HG03520 (cell line): ENCODE data around the gene GMEB2.
"Not testable (repeated sequence)": the region's sequence is repeated elsewhere in the genome, so short reads cannot be mapped to it uniquely, and the experiment has no call there.

ENCODE experiments used
- ATAC-seq: cut with Tn5 transposase; IDR thresholded peaks from one replicate; pipeline ENCODE4 v1.9.1; 2021; ENCODE audit warnings: mild to moderate bottlenecking, moderate library complexity; ENCODE audit not compliant: unreplicated experiment

Gene GMEB2, protein sequence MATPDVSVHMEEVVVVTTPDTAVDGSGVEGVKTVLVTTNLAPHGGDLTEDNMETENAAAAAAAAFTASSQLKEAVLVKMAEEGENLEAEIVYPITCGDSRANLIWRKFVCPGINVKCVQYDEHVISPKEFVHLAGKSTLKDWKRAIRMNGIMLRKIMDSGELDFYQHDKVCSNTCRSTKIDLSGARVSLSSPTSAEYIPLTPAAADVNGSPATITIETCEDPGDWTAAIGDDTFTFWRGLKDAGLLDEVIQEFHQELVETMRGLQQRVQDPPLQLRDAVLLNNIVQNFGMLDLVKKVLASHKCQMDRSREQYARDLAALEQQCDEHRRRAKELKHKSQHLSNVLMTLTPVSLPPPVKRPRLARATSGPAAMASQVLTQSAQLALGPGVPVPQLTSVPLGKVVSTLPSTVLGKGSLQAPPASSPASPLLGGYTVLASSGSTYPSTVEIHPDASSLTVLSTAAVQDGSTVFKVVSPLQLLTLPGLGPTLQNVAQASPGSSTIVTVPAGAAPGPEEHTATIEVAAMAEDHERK

DNA sequence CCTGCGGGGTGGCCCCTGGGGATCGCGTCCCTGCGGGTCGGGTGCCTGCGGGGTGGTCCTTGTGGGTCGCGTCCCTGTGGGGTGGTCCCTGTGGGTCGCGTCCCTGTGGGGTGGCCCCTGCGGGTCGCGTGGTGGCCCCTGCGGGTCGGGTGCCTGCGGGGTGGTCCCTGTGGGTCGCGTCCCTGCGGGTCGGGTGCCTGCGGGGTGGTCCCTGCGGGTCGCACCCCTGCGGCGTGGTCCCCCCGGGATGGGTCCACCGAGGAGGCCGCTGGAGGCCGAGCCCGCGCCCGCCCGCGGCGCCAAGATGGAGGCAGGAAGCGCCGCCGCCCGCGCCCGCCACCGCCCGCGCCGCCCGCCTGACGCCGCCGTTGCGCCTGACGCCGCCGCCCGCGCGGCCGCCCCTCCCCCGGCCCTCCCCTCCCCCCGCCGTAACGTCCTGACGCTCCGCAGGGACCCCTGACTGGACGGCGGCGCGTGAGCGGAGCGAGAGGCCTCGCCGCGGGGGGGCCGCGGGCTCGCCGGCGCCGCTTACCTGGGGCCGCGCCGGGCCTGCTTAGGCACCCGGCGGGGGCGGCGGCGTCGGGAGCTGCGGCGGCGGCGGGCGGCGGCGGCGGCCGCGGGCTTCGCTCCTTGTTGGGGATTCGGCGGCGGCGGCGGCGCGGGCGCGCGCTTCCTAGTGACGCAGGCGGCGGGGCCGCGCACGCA lies at the start of gene GMEB2:
GMEB2 (minus strand) TSS at position 678 of the 705 bp plus-strand sequence. CDS start 7,704 bp downstream, outside the sequence.
- ATAC-seq, result peak; percentile 30

DNA sequence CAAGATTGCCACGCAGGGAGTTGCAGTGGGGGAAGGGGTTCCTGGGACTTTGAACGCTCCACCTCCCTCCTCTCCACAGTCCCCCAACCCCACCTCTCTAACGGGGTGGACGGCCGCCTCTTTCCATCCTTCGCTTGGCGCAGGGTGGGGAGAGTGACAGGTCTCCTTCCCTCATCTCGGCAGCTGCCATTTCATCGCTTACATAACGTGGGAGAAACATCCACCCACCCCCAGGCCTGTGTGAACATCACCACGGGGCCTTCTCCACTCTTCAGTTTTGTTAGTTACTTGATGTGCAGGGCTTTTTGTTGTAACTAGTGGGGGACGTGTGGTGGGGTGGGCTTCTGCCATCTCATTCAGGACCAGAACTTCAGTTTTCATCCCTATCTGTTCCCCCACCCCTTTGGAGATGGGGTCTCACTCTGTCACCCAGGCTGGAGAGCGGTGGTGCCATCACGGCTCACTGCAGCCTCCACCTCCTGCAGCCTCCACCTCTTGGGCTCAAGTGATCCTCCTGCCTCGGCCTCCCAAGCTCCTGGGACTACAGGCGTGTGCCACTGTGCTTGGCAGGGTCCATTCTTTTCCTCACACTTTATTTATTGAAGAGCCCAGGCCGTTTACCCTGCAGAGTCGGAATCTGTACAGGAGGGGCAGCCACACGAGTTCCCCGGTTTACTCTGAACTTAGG lies 48.9 kb upstream of the GMEB2 start:
- ATAC-seq, result no peak

DNA sequence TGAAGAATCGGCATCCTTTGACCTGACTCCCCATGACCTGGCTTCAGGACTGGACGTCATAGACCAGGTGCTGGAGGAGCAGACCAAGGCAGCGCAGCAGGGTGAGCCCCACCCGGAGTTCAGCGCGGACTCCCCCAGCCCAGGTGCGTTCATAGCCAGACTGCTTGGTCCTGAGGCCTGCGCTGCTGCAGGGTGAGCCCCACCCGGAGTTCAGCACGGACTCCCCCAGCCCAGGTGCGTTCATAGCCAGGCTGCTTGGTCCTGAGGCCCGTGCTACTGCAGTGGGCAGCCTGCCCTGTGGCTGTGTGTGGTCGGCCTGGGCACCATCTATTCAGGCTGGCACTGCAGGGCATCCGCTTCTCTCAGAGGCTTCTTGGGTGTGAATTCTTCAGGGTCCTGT lies 47.0 kb upstream of the GMEB2 start:
- no peak for ATAC-seq

DNA sequence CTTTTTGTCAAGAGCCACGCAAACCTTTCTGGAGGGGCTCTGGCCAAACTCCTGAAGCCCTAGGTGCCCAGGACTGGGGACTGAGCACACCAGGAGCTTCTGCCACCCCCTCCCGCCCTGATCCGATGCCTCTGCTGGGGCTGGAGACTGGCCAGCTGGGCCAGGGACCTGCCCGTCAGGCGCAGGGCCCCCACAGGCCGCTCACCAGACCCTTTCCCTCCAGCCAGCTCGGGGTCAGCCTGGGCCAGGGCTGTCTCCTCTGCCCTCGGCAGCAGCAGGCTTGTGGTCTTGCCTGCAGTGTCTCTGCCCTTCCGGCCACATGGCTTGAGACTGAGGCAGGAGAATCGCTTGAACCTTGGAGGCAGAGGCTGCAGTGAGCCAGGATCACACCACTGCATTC lies 45.8 kb upstream of the GMEB2 start:
- no peak for ATAC-seq

DNA sequence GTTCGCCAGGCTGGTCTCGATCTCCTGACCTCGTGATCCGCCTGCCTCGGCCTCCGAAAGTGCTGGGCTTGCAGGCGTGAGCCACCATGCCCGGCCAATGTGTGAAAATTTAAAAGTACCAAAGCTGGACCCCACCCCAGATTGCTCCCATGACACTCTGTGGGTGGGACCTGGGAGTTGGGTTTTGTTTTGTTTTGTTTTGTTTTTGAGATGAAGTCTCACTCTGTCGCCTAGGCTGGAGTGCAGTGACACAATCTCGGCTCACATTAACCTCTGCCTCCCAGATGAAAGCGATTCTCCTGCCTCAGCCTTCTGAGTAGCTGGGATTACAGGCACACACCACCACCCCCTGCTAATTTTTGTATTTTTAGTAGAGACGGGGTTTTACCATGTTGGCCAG lies 44.8 kb upstream of the GMEB2 start:
- not testable (repeated sequence) for ATAC-seq

DNA sequence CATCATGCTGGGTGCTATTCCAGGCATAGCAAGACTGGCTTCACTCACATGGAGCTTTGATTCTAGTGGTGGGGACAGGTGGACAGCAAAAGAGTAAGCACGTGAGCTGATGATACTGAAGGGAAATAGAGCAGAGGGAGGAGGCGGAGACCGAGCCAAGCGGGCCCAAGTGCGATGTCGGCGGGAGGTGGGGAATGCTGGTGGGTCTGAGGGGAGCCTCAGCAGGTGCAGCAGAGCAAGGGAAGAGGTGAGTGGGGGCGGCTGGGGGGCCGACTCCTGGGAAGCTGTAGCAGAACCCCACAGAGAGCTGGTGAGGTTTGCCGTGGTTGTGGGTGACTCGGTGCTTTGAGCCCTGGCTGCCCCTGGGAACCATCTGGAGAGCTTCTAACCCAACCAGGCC lies 41.5 kb upstream of the GMEB2 start:
- no peak for ATAC-seq

DNA sequence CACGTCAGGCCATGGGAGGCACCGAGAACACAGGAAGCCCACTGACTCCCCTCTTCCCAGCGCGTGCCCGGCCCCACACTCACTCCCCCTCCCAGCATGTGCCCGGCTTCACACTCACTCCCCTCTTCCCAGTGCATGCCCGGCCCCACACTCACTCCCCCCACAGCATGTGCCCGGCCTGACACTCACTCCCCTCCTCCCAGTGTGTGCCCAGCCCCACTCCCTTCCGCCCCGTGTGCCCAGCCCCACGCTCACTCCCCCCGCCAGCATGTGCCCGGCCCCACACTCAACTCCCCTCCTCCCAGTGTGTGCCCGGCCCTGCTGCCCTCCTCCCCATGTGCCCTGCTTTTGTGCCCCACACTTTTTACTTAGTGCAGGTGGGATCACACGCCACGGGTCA lies 41.0 kb upstream of the GMEB2 start:
- ATAC-seq, result no peak

DNA sequence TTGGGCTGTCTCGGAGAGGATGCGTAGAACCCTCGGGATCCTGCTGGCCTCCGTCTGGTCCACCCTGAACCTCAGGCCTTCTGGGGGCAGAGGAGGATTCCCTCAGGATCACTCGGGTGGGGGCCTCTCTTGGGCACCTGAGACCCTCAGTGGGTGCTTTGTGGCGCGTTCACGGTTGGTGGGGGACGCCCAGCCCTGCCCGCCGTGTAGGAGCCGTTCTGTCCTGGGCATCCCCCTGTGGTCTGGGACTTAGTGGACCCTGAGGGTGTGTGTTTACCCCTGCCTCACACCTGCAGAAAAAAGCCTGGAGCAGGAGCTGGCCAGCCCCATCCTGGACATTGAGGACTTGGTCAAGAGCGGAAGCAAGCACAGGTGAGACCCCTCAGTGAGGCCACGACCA lies 38.8 kb upstream of the GMEB2 start:
- no peak for ATAC-seq

DNA sequence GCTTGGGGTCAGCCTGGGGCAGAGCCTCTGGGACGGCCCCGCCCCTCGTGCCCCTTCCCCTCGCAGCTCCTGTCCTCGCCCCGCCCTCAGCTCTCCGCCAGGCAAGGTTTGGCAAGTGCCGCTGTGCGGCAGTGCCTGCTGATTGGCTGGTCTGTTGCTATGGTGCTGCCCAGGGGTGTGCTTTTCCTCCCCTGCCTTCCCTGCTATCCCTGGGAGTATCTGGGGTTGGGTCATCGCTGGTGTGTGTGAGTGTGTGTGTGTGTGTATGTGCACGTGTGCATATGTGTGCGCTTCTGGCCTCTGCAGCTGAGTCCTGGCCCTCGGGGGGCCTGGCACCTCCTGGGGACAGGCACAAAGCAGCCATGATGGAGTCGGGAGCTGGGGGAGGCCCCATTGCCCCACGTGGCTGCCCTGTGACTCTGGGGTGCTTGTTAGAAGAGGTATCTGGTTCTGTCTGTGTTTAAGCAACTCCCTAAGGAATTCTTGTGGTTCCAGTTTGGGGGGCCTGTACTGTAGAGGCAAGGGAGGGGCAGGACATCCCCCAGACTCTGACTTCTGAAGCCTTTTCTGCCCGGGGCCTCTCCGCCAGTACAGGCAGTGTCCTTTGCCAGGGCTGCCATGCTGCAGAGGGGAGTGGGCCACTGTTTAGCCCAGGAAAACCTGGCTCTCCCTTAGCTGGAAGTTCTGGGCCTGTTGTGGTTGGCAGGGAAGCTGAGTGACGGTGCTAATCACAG lies 38.1 kb upstream of the GMEB2 start:
- ATAC-seq, result no peak

DNA sequence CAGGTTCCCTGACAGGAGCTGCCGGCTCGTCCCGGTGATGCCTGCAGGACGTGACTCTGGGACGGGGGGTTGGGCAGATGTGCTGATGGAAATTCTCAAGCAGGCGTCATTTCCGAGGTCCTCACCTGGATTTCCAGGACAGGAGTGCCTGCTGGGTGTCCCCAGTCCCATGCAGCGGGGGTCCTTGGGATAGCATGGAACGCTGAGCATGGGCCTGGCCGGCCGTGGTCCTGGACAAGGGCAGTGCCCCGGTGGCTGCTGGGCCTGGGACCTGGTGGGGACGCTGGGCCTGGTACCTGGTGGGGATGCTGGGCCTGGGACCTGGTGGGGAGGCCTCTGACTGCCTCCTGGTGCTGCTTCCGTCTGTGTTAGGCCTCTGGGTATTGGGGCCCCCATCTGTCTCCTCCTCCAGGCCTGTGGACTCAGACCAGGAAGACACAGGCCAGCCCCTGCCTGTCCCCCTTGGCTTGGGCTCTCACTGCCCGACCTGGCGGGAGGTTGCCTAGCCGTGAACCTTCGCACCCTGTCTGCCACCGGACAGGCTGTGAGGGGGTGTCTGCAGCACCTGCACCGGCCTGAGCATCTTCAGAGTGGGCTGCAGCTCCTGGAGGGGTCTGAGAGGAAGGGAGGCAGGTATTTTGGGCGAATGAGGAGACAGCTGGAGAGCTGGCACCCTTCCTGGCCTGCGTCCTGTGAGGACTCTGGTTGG lies 37.4 kb upstream of the GMEB2 start:
- no peak for ATAC-seq

DNA sequence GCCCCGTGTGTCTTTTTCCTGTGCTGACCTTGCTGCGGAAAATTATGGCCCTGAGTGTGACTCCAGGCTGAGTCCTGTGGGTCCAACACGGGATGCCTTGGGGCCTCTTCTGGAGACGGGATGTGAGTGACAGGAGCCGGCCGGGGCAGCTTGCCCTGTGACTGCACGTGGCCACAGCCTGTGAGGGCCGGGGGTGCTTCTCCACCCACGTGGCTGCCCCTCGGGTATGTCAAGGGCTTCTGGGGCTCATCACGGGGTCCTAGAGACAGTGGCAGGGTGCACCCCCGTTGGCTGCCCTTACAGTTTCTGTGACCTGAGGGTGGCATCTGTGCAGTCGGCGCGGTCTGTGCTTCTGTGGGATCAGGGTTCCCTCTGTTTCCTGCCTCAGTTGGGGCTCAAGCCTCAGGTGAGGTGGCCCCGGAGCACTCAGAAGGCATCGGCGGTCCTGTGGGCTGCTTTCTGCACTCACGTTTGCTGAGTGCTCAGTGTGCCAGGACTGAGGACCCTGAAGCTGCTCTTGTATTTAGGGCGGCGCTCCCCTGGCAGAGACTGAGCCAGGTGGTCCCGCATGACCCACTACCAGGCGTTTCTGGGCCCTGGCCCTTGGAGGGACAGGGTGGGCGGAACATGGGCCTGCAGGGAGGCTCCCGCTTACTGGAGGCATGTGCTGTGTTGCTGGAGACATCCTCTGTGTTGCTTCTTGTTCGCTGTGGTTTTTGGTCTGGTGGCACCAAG lies 36.6 kb upstream of the GMEB2 start:
- no peak for ATAC-seq

DNA sequence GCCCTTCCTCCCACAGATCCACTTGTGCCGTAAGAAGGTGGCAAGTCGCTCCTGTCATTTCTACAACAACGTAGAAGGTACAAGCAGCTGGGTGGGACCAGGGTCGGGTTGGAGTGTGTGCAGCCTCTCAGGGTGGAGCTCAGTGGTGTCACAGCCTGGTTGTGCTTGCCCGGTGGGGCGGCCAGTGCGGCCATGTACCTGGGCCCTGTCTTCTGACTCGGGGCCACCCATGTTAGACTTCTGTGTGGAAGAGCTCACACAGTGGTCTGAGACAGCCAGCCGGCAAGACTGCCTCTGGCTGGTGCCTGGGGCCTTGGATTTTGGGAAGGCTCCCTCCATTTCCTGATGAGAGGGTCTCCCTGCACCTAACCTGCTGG lies 35.9 kb upstream of the GMEB2 start:
- no peak for ATAC-seq

DNA sequence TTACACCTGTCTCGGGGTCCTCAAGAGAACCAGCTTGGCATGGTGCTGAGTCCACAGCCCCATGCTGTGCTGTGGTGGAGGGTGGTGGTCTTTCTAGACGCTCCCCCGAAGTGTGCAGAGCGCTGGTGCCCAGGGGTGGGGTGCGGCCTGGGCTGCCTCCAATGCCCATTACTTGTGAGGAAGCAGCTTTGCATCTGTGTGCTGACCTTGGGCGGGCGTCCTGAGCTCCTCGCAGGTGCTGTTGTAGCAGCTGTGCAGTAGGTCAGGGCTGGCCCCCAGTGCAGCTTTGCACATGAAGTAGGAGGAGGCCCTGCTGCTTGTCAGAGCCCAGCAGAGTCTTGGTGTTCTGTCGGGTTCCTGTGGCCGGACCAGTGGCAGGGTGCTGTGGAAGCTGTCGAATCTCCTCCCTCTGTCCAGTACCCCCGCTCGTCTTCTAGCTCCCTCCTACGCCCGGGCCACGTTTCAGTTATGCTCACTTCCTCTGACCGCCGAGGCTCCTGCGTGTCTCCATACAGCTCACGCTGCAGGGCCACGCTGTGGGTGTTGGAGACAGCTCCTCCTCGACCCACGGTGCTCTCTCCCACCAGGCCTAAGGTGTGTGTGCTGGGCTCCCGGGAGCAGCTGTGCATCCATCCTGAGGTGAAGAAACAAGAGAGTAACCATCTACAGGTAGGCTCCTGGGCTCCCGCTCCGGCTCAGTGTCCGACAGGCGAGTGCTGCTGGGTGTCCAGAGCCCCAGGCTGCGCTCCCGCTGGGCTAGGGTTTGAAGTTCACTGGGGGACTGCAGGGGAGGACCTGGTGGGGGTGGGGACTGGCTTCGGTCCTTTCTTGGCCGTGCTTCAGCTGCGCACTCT lies 35.3 kb upstream of the GMEB2 start:
- ATAC-seq, result no peak

DNA sequence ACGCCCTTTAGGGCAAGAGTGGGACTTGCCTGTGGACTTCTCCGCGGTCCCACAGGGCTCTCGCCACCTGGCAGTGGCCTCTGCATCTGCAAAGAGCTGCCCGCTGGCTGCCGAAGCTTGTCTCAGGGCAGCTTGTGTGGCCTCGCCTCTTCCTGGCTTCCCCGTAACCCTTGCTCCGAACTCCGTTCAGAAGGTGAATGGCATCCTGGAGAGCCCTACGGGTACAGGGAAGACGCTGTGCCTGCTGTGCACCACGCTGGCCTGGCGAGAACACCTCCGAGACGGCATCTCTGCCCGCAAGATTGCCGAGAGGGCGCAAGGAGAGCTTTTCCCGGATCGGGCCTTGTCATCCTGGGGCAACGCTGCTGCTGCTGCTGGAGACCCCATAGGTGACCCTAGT lies 34.2 kb upstream of the GMEB2 start:
- ATAC-seq, result no peak

DNA sequence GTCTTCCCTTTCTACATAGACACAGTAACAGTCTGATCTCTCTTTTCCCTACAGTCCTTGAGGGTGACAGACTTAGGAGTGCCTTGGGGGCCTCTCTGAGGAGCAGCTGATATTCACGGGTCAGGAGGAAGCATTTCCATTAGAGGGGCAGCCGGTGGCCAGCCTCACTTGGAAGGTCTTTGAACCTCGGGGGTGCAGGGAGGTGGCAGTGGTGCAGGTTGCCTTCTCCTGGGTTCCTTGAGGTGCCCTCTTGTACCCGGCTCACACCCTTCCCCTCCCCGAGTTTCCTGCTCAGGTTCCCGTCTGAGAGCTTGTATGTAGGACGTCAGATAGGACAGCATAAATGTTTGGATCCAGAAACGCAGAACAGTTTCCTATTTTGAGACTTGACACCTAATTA lies 33.7 kb upstream of the GMEB2 start:
- ATAC-seq, result no peak

DNA sequence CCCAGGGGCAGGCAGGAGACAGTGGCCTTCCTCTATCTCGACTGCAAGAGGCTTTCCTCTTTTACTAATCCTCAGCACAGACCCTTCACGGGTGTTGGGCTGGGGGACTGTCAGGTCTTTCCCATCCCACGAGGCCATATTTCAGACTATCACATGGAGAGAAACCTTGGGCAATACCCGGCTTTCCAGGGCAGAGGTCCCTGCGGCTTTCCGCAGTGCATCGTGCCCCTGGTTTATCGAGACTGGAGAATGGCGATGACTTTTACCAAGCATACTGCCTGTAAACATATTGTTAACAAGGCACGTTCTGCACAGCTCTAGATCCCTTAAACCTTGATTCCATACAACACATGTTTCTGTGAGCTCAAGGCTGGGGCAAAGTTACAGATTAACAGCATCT lies 33.3 kb upstream of the GMEB2 start:
- not testable (repeated sequence) for ATAC-seq

DNA sequence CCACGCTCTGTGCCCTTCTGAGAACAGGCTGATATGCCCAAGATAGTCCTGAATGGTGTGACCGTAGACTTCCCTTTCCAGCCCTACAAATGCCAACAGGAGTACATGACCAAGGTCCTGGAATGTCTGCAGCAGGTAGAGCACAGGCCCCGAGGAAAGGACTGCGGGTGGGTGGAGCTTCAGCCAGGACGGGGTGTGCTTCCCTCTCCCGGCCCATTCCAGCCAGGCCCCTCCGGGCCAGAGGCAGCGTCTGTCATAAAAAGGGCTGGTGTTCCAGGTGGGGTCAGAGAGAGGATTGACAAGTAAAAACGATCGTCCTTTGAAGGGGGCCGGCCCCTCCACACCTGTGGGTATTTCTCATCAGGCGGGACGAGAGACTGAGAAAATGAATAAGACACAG lies 32.5 kb upstream of the GMEB2 start:
- ATAC-seq, result no peak

DNA sequence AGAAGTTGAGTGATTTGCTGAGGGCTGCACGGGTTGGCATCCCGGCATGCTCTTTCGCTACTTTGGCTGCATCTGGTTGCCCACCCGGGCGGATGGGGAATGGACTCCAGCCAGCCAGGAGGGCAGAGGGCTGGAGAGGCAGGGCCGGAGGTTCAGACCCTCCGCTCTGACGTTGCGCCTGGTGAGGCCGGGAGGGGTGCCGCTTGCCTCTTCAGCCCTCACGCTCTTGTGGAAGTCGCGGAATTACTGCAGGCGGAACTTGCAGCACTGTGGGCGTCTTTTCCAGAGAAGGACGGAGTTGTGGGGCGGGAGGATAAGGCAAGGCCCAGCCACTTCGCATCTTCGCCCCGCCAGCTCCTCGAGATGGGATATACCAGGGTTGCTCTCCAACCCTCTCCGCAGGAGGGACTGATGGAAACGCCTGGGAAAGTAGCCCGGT lies 31.9 kb upstream of the GMEB2 start:
- ATAC-seq, result peak; percentile 12
